ENCODE results near the gene CHMP2A.

The CHMP2A gene

DNA sequence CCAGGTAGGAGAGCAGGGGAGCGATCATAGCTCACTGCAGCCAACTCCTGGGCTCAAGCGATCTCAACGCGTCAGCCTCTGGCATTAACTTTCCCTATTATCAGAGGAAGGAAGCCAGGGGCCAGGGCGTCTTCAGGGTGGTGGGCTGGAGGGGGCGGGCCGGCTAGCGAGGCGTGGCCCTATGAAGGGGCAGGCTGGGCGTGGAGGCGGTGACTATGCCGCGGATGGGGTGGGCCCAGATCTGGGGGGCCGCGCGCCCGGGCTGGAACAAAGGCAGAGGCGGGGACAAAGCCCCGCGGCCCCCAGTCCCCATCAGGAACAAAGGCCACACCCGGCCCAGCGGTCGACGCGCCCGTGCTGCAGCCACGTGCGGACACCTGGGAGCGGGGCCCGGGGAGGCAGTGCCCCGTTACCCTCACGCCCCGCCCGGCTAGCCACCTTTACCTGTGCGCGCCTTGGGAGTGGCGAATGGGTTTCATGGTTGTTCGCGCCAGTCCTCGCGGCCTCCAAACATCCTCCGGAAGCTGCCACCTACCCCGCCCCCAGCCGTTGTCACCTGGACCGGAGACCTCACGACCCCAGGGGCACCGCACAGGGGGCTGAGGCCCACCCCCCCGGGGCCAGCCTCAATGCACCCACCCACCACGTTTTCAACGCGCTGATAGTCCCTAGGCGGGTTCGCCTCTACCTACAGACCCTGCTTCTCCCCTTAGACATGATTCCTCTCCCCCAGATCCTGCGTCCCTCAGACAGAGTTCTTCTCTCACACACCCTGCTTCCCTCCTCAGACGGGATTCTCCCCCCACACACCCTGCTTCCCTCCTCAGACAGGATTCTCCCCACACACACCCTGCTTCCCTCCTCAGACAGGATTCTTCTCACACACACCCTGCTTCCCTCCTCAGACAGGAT, 16.4 kb downstream of the CHMP2A start:
- H3K4me1 ChIP-seq (ENCODE audit: control insufficient read depth, insufficient read depth, low read length): no peaks in the 10 kb centered on the region
- no peaks in the 10 kb centered on the region for H3K36me3 ChIP-seq (ENCODE audit: control insufficient read depth in 2 of 2, insufficient read depth in 1 of 2, low read length in 2 of 2)
- POLR2A ChIA-PET: interaction anchor here (1.1 kb wide), 1 partner anchor 19 kb away, joined by 3 read pairs; the partner anchor contains the start of gene ZBTB45
- no peak overlapping the region for H3K4me3 ChIP-seq (ENCODE audit: low read depth, low read length)
- TF ChIP-seq ZNF529 (tag by site-specific recombination; IDR thresholded peaks at IDR 0.05; ENCODE audit: insufficient replicate concordance) (no peak), ZNF658 (tag by site-specific recombination; IDR thresholded peaks at IDR 0.05) (no peak), ZNF302 (tag by site-specific recombination; IDR thresholded peaks at IDR 0.05; ENCODE audit: low read depth) (no peak), HOXA7 (CRISPR knock-in tag; IDR thresholded peaks at IDR 0.05; ENCODE audit: borderline replicate concordance) (no peak), GFI1B (tag by site-specific recombination; IDR thresholded peaks at IDR 0.05) (no peak), ZNF341 (tag by site-specific recombination; IDR thresholded peaks at IDR 0.05; ENCODE audit: low read depth) (no peak)
- H3K9me3 ChIP-seq (ENCODE audit: control insufficient read depth, insufficient read depth, low read depth, low read length): no peaks in the 10 kb centered on the region
- H3K27ac ChIP-seq (ENCODE audit: extremely low read depth, low read depth, low read length): no peak overlapping the region
- CTCF ChIA-PET: no interaction called here

DNA sequence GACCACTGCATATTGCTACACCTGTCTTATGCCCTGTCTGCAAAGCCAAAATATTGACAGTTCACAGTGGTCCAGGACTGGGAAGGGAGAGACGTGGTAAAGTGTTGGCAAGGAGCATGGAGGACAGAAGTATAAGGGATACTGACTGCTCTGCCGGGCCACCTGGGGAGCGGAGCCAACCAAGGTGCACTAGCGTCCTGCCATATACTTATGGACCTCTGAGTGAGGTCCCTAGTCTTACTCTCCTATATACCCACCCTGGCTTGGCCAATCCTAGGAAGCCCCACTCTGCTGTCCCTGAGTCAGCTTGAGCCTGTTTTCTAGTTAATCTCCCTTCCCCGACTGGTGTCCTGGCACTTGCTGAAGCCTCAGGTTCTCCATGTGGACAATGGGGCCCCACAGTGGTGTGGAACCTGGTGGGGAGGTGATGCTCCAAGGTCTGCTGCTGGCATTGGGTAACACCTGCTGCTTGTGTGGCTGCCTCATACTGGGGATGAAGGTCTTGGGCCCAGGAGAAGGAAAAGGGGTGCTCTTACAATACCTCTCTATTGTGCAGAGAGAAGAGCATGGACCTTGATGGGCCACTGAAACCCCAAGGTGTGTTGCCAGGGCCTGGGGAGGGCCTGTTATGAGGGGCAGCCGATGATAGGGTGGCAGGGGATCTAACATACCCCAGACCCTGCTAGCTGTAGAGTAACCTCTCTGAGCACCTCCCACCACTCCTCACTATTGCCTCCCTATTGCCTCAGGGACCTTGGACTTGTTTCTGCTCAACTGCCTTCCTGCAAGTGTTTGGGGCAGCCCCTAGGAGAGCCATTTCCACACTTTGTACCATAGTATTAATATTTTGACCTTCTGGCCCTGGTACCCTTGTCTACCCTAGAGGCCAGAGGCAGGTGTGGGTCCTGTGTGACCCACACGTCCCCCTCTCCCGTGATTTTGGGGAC, 17.8 kb downstream of the CHMP2A start:
- Histone ChIP-seq H3K9me3 (ENCODE audit: control insufficient read depth, insufficient read depth, low read depth, low read length) (no peaks in the 10 kb centered on the region), H3K4me1 (ENCODE audit: control insufficient read depth, insufficient read depth, low read length) (no peaks in the 10 kb centered on the region), H3K4me3 (ENCODE audit: low read depth, low read length) (no peak overlapping the region), H3K36me3 (ENCODE audit: control insufficient read depth in 2 of 2, insufficient read depth in 1 of 2, low read length in 2 of 2) (no peaks in the 10 kb centered on the region), H3K27ac (ENCODE audit: extremely low read depth, low read depth, low read length) (no peak overlapping the region)
- TF ChIP-seq KLF8 (tag by site-specific recombination; IDR thresholded peaks at IDR 0.05): no peak
- no peak for TF ChIP-seq ZNF76 (tag by site-specific recombination; IDR thresholded peaks at IDR 0.05; ENCODE audit: borderline replicate concordance, low read depth)
- no peak for TF ChIP-seq ZNF654 (tag by site-specific recombination; IDR thresholded peaks at IDR 0.05; ENCODE audit: low read depth)
- TF ChIP-seq, protein P1, sequence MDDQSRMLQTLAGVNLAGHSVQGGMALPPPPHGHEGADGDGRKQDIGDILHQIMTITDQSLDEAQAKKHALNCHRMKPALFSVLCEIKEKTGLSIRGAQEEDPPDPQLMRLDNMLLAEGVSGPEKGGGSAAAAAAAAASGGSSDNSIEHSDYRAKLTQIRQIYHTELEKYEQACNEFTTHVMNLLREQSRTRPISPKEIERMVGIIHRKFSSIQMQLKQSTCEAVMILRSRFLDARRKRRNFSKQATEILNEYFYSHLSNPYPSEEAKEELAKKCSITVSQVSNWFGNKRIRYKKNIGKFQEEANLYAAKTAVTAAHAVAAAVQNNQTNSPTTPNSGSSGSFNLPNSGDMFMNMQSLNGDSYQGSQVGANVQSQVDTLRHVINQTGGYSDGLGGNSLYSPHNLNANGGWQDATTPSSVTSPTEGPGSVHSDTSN (CRISPR knock-in tag; IDR thresholded peaks at IDR 0.05): no peak
- CTCF ChIA-PET: no interaction called here
- POLR2A ChIA-PET: no interaction called here

DNA sequence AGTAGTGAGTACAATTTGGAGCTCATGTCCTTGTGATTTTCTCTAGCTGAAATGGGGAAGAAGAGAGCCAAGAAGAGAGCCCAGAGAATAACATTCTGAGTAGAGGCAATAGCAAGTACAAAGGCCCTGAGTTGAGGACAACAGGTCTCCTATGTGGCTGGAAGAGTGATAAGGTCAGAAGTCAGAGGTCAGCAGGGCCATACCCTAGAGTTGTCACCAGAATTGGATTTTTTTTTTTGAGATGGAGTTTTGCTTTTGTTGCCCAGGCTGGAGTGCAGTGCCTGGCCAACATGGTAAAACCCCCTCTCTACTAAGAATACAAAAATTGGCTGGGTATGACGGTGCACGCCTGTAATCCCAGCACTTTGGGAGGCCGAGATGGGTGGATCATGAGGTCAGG, 19.0 kb downstream of the CHMP2A start:
- no peak overlapping the region for H3K4me3 ChIP-seq (ENCODE audit: low read depth, low read length)
- POLR2A ChIA-PET: interaction anchor here (0.7 to 3.1 kb wide), 3 partner anchors 8 to 174 kb away, joined by 3 to 21 read pairs (median 4); partner anchors contain the start of genes TRIM28 and ZBTB45
- no peaks in the 10 kb centered on the region for H3K36me3 ChIP-seq (ENCODE audit: control insufficient read depth in 2 of 2, insufficient read depth in 1 of 2, low read length in 2 of 2)
- CTCF ChIA-PET: no interaction called here
- no peaks in the 10 kb centered on the region for H3K9me3 ChIP-seq (ENCODE audit: control insufficient read depth, insufficient read depth, low read depth, low read length)
- no peaks in the 10 kb centered on the region for H3K4me1 ChIP-seq (ENCODE audit: control insufficient read depth, insufficient read depth, low read length)
- no peak for TF ChIP-seq ZNF112 (tag by site-specific recombination; IDR thresholded peaks at IDR 0.05)
- TF ChIP-seq, protein P2, sequence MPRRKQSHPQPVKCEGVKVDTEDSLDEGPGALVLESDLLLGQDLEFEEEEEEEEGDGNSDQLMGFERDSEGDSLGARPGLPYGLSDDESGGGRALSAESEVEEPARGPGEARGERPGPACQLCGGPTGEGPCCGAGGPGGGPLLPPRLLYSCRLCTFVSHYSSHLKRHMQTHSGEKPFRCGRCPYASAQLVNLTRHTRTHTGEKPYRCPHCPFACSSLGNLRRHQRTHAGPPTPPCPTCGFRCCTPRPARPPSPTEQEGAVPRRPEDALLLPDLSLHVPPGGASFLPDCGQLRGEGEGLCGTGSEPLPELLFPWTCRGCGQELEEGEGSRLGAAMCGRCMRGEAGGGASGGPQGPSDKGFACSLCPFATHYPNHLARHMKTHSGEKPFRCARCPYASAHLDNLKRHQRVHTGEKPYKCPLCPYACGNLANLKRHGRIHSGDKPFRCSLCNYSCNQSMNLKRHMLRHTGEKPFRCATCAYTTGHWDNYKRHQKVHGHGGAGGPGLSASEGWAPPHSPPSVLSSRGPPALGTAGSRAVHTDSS (tag by site-specific recombination; IDR thresholded peaks at IDR 0.05): no peak
- H3K27ac ChIP-seq (ENCODE audit: extremely low read depth, low read depth, low read length): no peak overlapping the region
